Nephron progenitor cell (in vitro differentiated cells): ENCODE data around the gene NEB.

Experiments used
- DNase-seq: peaks from one replicate; pipeline ENCODE4 v3.0.0; 2021
- H3K27ac Mint-ChIP-seq: 2 replicates; pipeline ENCODE4 v1.8.0; 2021; ENCODE audit warnings: mild to moderate bottlenecking, moderate library complexity, mixed read lengths
- H3K27me3 Mint-ChIP-seq: 2 replicates; pipeline ENCODE4 v1.8.0; 2021; ENCODE audit warnings: mild to moderate bottlenecking, low read depth, mixed read lengths; ENCODE audit not compliant: poor library complexity
- H3K36me3 Mint-ChIP-seq: 2 replicates; pipeline ENCODE4 v1.8.0; 2021; ENCODE audit warnings: low read depth, mixed read lengths
- H3K4me1 Mint-ChIP-seq: 2 replicates; pipeline ENCODE4 v1.8.0; 2021; ENCODE audit warnings: mixed read lengths
- H3K4me3 Mint-ChIP-seq: 2 replicates; pipeline ENCODE4 v1.8.0; 2021; ENCODE audit warnings: mild to moderate bottlenecking, moderate library complexity, mixed read lengths
- H3K9me3 Mint-ChIP-seq: 2 replicates; pipeline ENCODE4 v1.8.0; 2021; ENCODE audit warnings: mild to moderate bottlenecking, moderate library complexity, mixed read lengths
- TF ChIP-seq, protein P1 (sequence below): fragments of 200-600 bp; sonication (generic); IDR thresholded peaks from 2 replicates; pipeline ENCODE4 v1.5.0; 2021; ENCODE audit warnings: antibody characterized with exemption

NEB gene

GRCh38 chr2:151490276-151490675, 244.0 kb downstream of the NEB start:
- Mint-ChIP-seq H3K27me3 (no peaks in the 10 kb centered on the region), H3K4me3 (no peak overlapping the region), H3K4me1 (no peaks in the 10 kb centered on the region), H3K36me3 (peaks cover 36% of the 10 kb centered on the region), H3K27ac (no peak overlapping the region), H3K9me3 (no peaks in the 10 kb centered on the region)
- TF ChIP-seq, protein P1, sequence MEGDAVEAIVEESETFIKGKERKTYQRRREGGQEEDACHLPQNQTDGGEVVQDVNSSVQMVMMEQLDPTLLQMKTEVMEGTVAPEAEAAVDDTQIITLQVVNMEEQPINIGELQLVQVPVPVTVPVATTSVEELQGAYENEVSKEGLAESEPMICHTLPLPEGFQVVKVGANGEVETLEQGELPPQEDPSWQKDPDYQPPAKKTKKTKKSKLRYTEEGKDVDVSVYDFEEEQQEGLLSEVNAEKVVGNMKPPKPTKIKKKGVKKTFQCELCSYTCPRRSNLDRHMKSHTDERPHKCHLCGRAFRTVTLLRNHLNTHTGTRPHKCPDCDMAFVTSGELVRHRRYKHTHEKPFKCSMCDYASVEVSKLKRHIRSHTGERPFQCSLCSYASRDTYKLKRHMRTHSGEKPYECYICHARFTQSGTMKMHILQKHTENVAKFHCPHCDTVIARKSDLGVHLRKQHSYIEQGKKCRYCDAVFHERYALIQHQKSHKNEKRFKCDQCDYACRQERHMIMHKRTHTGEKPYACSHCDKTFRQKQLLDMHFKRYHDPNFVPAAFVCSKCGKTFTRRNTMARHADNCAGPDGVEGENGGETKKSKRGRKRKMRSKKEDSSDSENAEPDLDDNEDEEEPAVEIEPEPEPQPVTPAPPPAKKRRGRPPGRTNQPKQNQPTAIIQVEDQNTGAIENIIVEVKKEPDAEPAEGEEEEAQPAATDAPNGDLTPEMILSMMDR: no peak
- DNase-seq: no peak

DNA sequence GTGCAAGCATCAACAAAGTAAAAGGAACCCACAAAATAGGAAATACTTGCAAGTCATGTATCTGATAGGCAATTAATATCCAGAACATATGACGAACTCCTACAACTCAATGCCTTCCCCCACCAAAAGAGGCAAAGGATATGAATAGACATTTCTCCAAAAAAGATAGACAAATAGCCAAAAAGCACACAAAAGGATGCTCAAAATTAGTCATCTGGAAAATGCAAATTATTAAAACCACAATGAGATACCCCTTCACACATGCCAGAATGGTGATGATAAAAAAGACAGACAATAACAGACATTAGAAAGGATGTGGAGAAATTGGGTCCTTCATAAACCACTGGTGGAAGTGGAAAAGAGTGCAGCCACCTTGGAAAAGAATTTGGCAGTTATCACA, 248.2 kb downstream of the NEB start:
- no peak for DNase-seq
- peaks cover 42% of the 10 kb centered on the region for H3K36me3 Mint-ChIP-seq
- H3K27me3 Mint-ChIP-seq: no peaks in the 10 kb centered on the region
- no peaks in the 10 kb centered on the region for H3K4me1 Mint-ChIP-seq
- H3K4me3 Mint-ChIP-seq: no peak overlapping the region
- H3K27ac Mint-ChIP-seq: no peak overlapping the region
- TF ChIP-seq, protein P1: no peak
- H3K9me3 Mint-ChIP-seq: no peaks in the 10 kb centered on the region

DNA sequence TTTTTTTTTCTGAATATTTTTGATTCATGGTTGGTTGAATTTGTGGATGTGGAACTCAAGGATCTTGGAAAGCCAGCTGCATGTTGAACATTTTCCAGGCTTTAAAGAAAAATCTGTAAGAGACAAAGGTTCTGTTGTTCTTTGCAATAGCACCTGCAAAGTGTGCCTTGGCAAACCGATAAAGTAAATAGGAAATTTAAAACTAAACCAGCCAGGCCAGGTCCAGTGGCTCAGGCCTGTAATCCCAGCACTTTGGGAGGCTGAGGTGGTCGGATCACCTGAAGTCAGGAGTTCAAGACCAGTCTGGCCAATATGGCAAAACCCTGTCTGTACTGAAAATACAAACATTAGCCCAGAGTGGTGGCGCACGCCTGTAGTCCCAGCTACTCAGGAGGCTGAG, 250.2 kb downstream of the NEB start:
- no peak overlapping the region for H3K4me3 Mint-ChIP-seq
- H3K27me3 Mint-ChIP-seq: no peaks in the 10 kb centered on the region
- H3K27ac Mint-ChIP-seq: no peak overlapping the region
- no peaks in the 10 kb centered on the region for H3K9me3 Mint-ChIP-seq
- TF ChIP-seq, protein P1: no peak
- DNase-seq: no peak
- no peaks in the 10 kb centered on the region for H3K4me1 Mint-ChIP-seq
- peaks cover 47% of the 10 kb centered on the region for H3K36me3 Mint-ChIP-seq

- Mint-ChIP-seq H3K9me3 (no peaks in the 10 kb centered on the region), H3K27ac (no peak overlapping the region), H3K4me3 (no peak overlapping the region), H3K4me1 (no peaks in the 10 kb centered on the region), H3K27me3 (no peaks in the 10 kb centered on the region), H3K36me3 (peaks cover 52% of the 10 kb centered on the region)
- no peak for DNase-seq
- TF ChIP-seq, protein P1: no peak
Measured at GRCh38 chr2:151483546-151483945, 250.7 kb downstream of the NEB start.

GRCh38 chr2:151482171-151482725, 252.0 kb downstream of the NEB start:
- peaks cover 63% of the 10 kb centered on the region for H3K36me3 Mint-ChIP-seq
- no peaks in the 10 kb centered on the region for H3K9me3 Mint-ChIP-seq
- H3K27ac Mint-ChIP-seq: peak overlapping the region; percentile 41
- TF ChIP-seq, protein P1: no peak
- no peak overlapping the region for H3K4me3 Mint-ChIP-seq
- no peaks in the 10 kb centered on the region for H3K27me3 Mint-ChIP-seq
- no peaks in the 10 kb centered on the region for H3K4me1 Mint-ChIP-seq
- DNase-seq: no peak

DNA sequence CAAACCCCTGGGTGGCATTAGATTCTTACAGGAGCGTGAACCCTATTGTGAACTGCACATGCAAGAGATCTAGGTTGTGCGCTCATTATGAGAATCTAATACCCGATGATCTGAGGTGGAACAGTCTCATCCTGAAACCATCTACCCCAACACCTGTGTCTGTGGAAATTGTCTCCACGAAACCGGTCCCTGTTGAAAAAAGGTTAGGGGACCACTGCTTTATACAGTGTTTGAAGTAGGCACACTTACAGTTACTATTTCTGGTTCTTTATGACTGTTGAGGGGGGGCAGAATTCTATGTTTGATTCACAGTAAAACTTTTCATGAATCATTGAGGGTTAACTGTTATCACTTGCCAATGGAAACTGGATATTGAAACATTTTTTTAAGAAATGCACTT, 252.5 kb downstream of the NEB start:
- TF ChIP-seq, protein P1: no peak
- Mint-ChIP-seq H3K27ac (peak overlapping the region; percentile 41), H3K9me3 (no peaks in the 10 kb centered on the region), H3K27me3 (no peaks in the 10 kb centered on the region), H3K4me1 (no peaks in the 10 kb centered on the region), H3K36me3 (peaks cover 68% of the 10 kb centered on the region), H3K4me3 (no peak overlapping the region)
- no peak for DNase-seq
